DMS153 (cell line): Measurements from ENCODE around the gene RXRG.
A peak's percentile ranks its signal among the peaks of the same experiment; 100 is the strongest.

ENCODE experiments used
- DNase-seq: peaks from one replicate; lab custom pipeline; 2025; lab: John Stamatoyannopoulos, UW

RXRG gene

GRCh38 chr1:165409657-165410358 lies 35.1 kb downstream of the RXRG start:
- DNase-seq, result no peak

GRCh38 chr1:165408518-165408917 lies 36.4 kb downstream of the RXRG start:
- DNase-seq, result peak; percentile 53

- DNase-seq, result no peak
Observed at GRCh38 chr1:165407398-165407797, 37.5 kb downstream of the RXRG start.

GRCh38 chr1:165403835-165404482 lies 41.0 kb downstream of the RXRG start:
- DNase-seq, result peak; percentile 12

- no peak for DNase-seq
Observed at GRCh38 chr1:165402517-165403111, 42.3 kb downstream of the RXRG start.

GRCh38 chr1:165397944-165398343 lies 47.0 kb downstream of the RXRG start:
- DNase-seq, result no peak

- no peak for DNase-seq
Observed at GRCh38 chr1:165395901-165396300, 49.0 kb downstream of the RXRG start.

- peak; percentile 30 for DNase-seq
Observed at GRCh38 chr1:165395478-165395877, 49.4 kb downstream of the RXRG start.

GRCh38 chr1:165392634-165393571 lies 52.0 kb downstream of the RXRG start:
- peak; percentile 64 for DNase-seq

GRCh38 chr1:165389609-165390008 lies 55.3 kb downstream of the RXRG start:
- no peak for DNase-seq

GRCh38 chr1:165387961-165388360 lies 57.0 kb downstream of the RXRG start:
- DNase-seq, result no peak

- no peak for DNase-seq
Observed at GRCh38 chr1:165387505-165387904, 57.4 kb downstream of the RXRG start.

GRCh38 chr1:165383599-165384405 lies 61.1 kb downstream of the RXRG start:
- DNase-seq, result no peak

GRCh38 chr1:165383067-165383466 lies 61.9 kb downstream of the RXRG start:
- DNase-seq, result no peak

- no peak for DNase-seq
Observed at GRCh38 chr1:165381745-165382505, 63.0 kb downstream of the RXRG start.

GRCh38 chr1:165376811-165377311 lies 68.1 kb downstream of the RXRG start:
- no peak for DNase-seq

GRCh38 chr1:165376041-165376810 lies 68.7 kb downstream of the RXRG start:
- peak; percentile 59 for DNase-seq

- DNase-seq, result no peak
Observed at GRCh38 chr1:165375623-165376022, 69.3 kb downstream of the RXRG start.

GRCh38 chr1:165371588-165372225 lies 73.2 kb downstream of the RXRG start:
- no peak for DNase-seq
